ENCODE measurements around the gene AMN. TPM values are rescaled to one million over a fixed set of nuclear protein-coding genes. Genes with fewer than 3 reads are reported as not detected.
A peak's percentile ranks its signal among the peaks of the same experiment; 100 is the strongest.

AMN gene
- total RNA-seq, 2 donors from 2014 or later = 2.4 TPM; not detected in 1

- Histone ChIP-seq H3K27ac (no peak overlapping the region), H3K4me3 (peak overlapping the region; percentile 69), H3K36me3 (no peaks in the 10 kb centered on the region), H3K9me3 (no peaks in the 10 kb centered on the region), H3K4me1 (ENCODE audit: control insufficient read depth in 1 of 2, low read depth in 2 of 2) (peaks cover 23 to 37% of the 10 kb centered on the region in 2 donors), H3K27me3 (replicated peaks; ENCODE audit: insufficient read depth) (peaks cover 8% of the 10 kb centered on the region)
- no peak for TF ChIP-seq CTCF (IDR thresholded peaks at IDR 0.05)
- no peak for DNase-seq (ENCODE audit: low spot score)
- no peak for ATAC-seq (ENCODE audit: insufficient number of reproducible peaks, low FRiP score, low read depth)
These were observed 4.9 kb downstream of the AMN start for GRCh38 chr14:102927346-102927877.

- no peak for ATAC-seq (ENCODE audit: insufficient number of reproducible peaks, low FRiP score, low read depth)
- H3K4me3 ChIP-seq = peak overlapping the region; percentile 69
- TF ChIP-seq CTCF (IDR thresholded peaks at IDR 0.05) = no peak
- H3K27ac ChIP-seq = no peak overlapping the region
- peaks cover 23 to 34% of the 10 kb centered on the region in 2 donors for H3K4me1 ChIP-seq (ENCODE audit: control insufficient read depth in 1 of 2, low read depth in 2 of 2)
- H3K9me3 ChIP-seq = no peaks in the 10 kb centered on the region
- peaks cover 8% of the 10 kb centered on the region for H3K27me3 ChIP-seq (replicated peaks; ENCODE audit: insufficient read depth)
- no peaks in the 10 kb centered on the region for H3K36me3 ChIP-seq
- no peak for DNase-seq (ENCODE audit: low spot score)
These were observed 5.5 kb downstream of the AMN start for GRCh38 chr14:102927878-102928411.

- H3K4me1 ChIP-seq (ENCODE audit: control insufficient read depth in 1 of 2, low read depth in 2 of 2) = peaks cover 23 to 31% of the 10 kb centered on the region in 2 donors
- no peaks in the 10 kb centered on the region for H3K36me3 ChIP-seq
- H3K4me3 ChIP-seq = peak overlapping the region; percentile 69
- DNase-seq (ENCODE audit: low spot score) (no peak), ATAC-seq (ENCODE audit: insufficient number of reproducible peaks, low FRiP score, low read depth) (no peak)
- no peaks in the 10 kb centered on the region for H3K9me3 ChIP-seq
- TF ChIP-seq CTCF (IDR thresholded peaks at IDR 0.05) = no peak
- H3K27ac ChIP-seq = no peak overlapping the region
- peaks cover 8% of the 10 kb centered on the region for H3K27me3 ChIP-seq (replicated peaks; ENCODE audit: insufficient read depth)
These were observed 6.2 kb downstream of the AMN start for GRCh38 chr14:102928412-102929240.

GRCh38 chr14:102929241-102930137 is 7.0 kb downstream of the AMN start:
- no peak for TF ChIP-seq CTCF (IDR thresholded peaks at IDR 0.05)
- peaks cover 8% of the 10 kb centered on the region for H3K27me3 ChIP-seq (replicated peaks; ENCODE audit: insufficient read depth)
- no peaks in the 10 kb centered on the region for H3K9me3 ChIP-seq
- H3K4me1 ChIP-seq (ENCODE audit: control insufficient read depth in 1 of 2, low read depth in 2 of 2) = peaks cover 23 to 31% of the 10 kb centered on the region in 2 donors
- peaks cover 7% of the 10 kb centered on the region for H3K36me3 ChIP-seq
- no peak for ATAC-seq (ENCODE audit: insufficient number of reproducible peaks, low FRiP score, low read depth)
- no peak overlapping the region for H3K27ac ChIP-seq
- no peak for DNase-seq (ENCODE audit: low spot score)
- H3K4me3 ChIP-seq = peak overlapping the region; percentile 69
